GM11168 (cell line): ENCODE data around the gene MYO18B.

Experiments
- in situ Hi-C: fragments of 300-500 bp; cut with MboI; formaldehyde crosslinking; loops from one replicate; pipeline ENCODE4 v1.12.0; 2022; ENCODE audit warnings: low sequenced_read_pairs; ENCODE audit not compliant: unreplicated experiment

Gene MYO18B

GRCh38 chr22:25888399-25889054 is 146.5 kb downstream of the MYO18B start:
- in situ Hi-C loops = loop anchor here (25.0 kb wide), 1 partner anchor 449 kb away; no protein-coding TSS in a partner anchor

GRCh38 chr22:25890651-25891050 is 148.7 kb downstream of the MYO18B start:
- in situ Hi-C loops = loop anchor here (25.0 kb wide), 1 partner anchor 447 kb away; no protein-coding TSS in a partner anchor

GRCh38 chr22:25892678-25893077 is 150.7 kb downstream of the MYO18B start:
- in situ Hi-C loops = loop anchor here (25.0 kb wide), 1 partner anchor 445 kb away; no protein-coding TSS in a partner anchor

GRCh38 chr22:25895678-25896077 is 153.7 kb downstream of the MYO18B start:
- in situ Hi-C loops = loop anchor here (25.0 kb wide), 1 partner anchor 442 kb away; no protein-coding TSS in a partner anchor

GRCh38 chr22:25896098-25896497 is 154.1 kb downstream of the MYO18B start:
- in situ Hi-C loops = loop anchor here (25.0 kb wide), 1 partner anchor 441 kb away; no protein-coding TSS in a partner anchor

- in situ Hi-C loops = loop anchor here (25.0 kb wide), 1 partner anchor 441 kb away; no protein-coding TSS in a partner anchor
Measured at GRCh38 chr22:25896592-25896991, 154.6 kb downstream of the MYO18B start.

- in situ Hi-C loops = loop anchor here (25.0 kb wide), 1 partner anchor 438 kb away; no protein-coding TSS in a partner anchor
Measured at GRCh38 chr22:25898707-25899365, 156.8 kb downstream of the MYO18B start.

- in situ Hi-C loops = loop anchor here (25.0 kb wide), 1 partner anchor 438 kb away; no protein-coding TSS in a partner anchor
Measured at GRCh38 chr22:25899566-25899965, 157.6 kb downstream of the MYO18B start.

- in situ Hi-C loops = no loop called here
Measured at GRCh38 chr22:25900390-25900789, 158.4 kb downstream of the MYO18B start.

- in situ Hi-C loops = no loop called here
Measured at GRCh38 chr22:25900880-25901279, 158.9 kb downstream of the MYO18B start.

GRCh38 chr22:25902402-25902801 is 160.4 kb downstream of the MYO18B start:
- in situ Hi-C loops = no loop called here

- in situ Hi-C loops = no loop called here
Measured at GRCh38 chr22:25903294-25903693, 161.3 kb downstream of the MYO18B start.

- in situ Hi-C loops = no loop called here
Measured at GRCh38 chr22:25908212-25908611, 166.2 kb downstream of the MYO18B start.

- in situ Hi-C loops = no loop called here
Measured at GRCh38 chr22:25908755-25909154, 166.8 kb downstream of the MYO18B start.

GRCh38 chr22:25909614-25910387 is 167.8 kb downstream of the MYO18B start:
- in situ Hi-C loops = no loop called here

- in situ Hi-C loops = no loop called here
Measured at GRCh38 chr22:25911243-25911972, 169.4 kb downstream of the MYO18B start.

GRCh38 chr22:25919452-25919851 is 177.5 kb downstream of the MYO18B start:
- in situ Hi-C loops = no loop called here

- in situ Hi-C loops = no loop called here
Measured at GRCh38 chr22:25922141-25922540, 180.2 kb downstream of the MYO18B start.

- in situ Hi-C loops = no loop called here
Measured at GRCh38 chr22:25923914-25924313, 181.9 kb downstream of the MYO18B start.

- in situ Hi-C loops = no loop called here
Measured at GRCh38 chr22:25928038-25928437, 186.1 kb downstream of the MYO18B start.
